H1 (cell line): ENCODE results near the gene GIPR. TPM values are rescaled to one million over a fixed set of nuclear protein-coding genes. Genes with fewer than 3 reads are reported as not detected.

ENCODE experiments used
- CTCF ChIA-PET: fragments of 300-600 bp; sonication (Branson Sonifier 250); formaldehyde crosslinking; loops from one replicate; lab custom pipeline; 2021; ENCODE audit not compliant: partially characterized antibody; lab: Charles Lee
- POLR2A ChIA-PET: fragments of 300-600 bp; sonication (Branson Sonifier 250); formaldehyde crosslinking; loops from one replicate; lab custom pipeline; 2021; ENCODE audit warnings: inconsistent platforms; ENCODE audit not compliant: partially characterized antibody; lab: Charles Lee
- DNase-seq, 2 experiments: peaks; one replicate each; pipeline versions ENCODE4 v3.0.0 to v3.0.0-alpha.2; 2010 to 2022; ENCODE audit warnings: low spot score in 2 of 2, low read depth in 1 of 2, mixed read lengths in 1 of 2
- FAIRE-seq: peaks from 2 replicates; lab custom pipeline; 2011; peaks lifted over from hg19 to GRCh38; lab: Jason Lieb, UNC
- H2AFZ ChIP-seq: 2 replicates; pipeline ENCODE4 v1.8.1; 2012; ENCODE audit warnings: low read length, inconsistent platforms
- H2AK5ac ChIP-seq: 2 replicates; pipeline ENCODE4 v1.6.1; 2013; ENCODE audit warnings: low read depth, low read length
- H2BK120ac ChIP-seq: replicated peaks from 2 replicates; pipeline ENCODE3; 2013; ENCODE audit warnings: low read depth, low read length, inconsistent platforms
- H2BK12ac ChIP-seq: 2 replicates; pipeline ENCODE4 v1.6.1; 2013; ENCODE audit warnings: low read depth, low read length
- H2BK15ac ChIP-seq: 2 replicates; pipeline ENCODE4 v1.6.1; 2013; ENCODE audit warnings: low read length
- H2BK20ac ChIP-seq: 2 replicates; pipeline ENCODE4 v1.6.1; 2013; ENCODE audit warnings: low read length
- H2BK5ac ChIP-seq: 2 replicates; pipeline ENCODE4 v1.6.1; 2013; ENCODE audit warnings: low read depth, low read length
- H3K14ac ChIP-seq: 2 replicates; pipeline ENCODE4 v1.6.1; 2013; ENCODE audit warnings: inconsistent platforms; ENCODE audit not compliant: insufficient read length
- H3K18ac ChIP-seq: 2 replicates; pipeline ENCODE4 v1.6.1; 2013; ENCODE audit warnings: low read length; ENCODE audit errors: extremely low read depth
- H3K23ac ChIP-seq: 2 replicates; pipeline ENCODE4 v1.6.1; 2013; ENCODE audit warnings: inconsistent platforms; ENCODE audit not compliant: insufficient read length
- H3K23me2 ChIP-seq: 2 replicates; pipeline ENCODE4 v1.6.1; 2013; ENCODE audit warnings: low read depth, low read length
- H3K27ac ChIP-seq: 2 replicates; pipeline ENCODE4 v1.6.1; 2011; ENCODE audit warnings: low read depth, low read length, inconsistent platforms
- H3K27me3 ChIP-seq, 4 experiments: replicated peaks in 1 of 4; 1 replicate in 1 of 4; 2 replicates in 3 of 4; pipeline versions ENCODE4 v1.6.1 to v1.8.1; 2011 to 2013; ENCODE audit warnings: low read length in 3 of 4, mild to moderate bottlenecking in 3 of 4, inconsistent platforms in 2 of 4, mixed read lengths in 2 of 4, moderate library complexity in 1 of 4; ENCODE audit not compliant: control insufficient read depth in 3 of 4, insufficient read depth in 3 of 4; ENCODE audit errors: extremely low read depth in 1 of 4
- H3K36me3 ChIP-seq, 4 experiments: 2 replicates each; pipeline versions ENCODE4 v1.6.1 to v1.8.1; 2011 to 2013; ENCODE audit warnings: mild to moderate bottlenecking in 4 of 4, low read length in 3 of 4, moderate library complexity in 2 of 4, control low read depth in 1 of 4, inconsistent platforms in 1 of 4; ENCODE audit not compliant: insufficient read depth in 4 of 4, control insufficient read depth in 2 of 4
- H3K4ac ChIP-seq: replicated peaks from 2 replicates; pipeline ENCODE3; 2013; ENCODE audit warnings: low read length, low read depth, mixed read lengths, inconsistent platforms; ENCODE audit not compliant: insufficient read length
- H3K4me1 ChIP-seq, 4 experiments: replicated peaks in 1 of 4; 1 replicate in 1 of 4; 2 replicates in 3 of 4; pipeline versions ENCODE4 v1.6.1 to v1.8.1; 2011 to 2013; ENCODE audit warnings: low read length in 3 of 4, inconsistent platforms in 2 of 4, mixed read lengths in 1 of 4; ENCODE audit not compliant: insufficient read depth in 4 of 4, control insufficient read depth in 3 of 4
- H3K4me2 ChIP-seq, 2 experiments: 2 replicates each; pipeline versions ENCODE4 v1.6.1 to v1.8.1; 2011 to 2013; ENCODE audit warnings: low read depth in 2 of 2, low read length in 2 of 2, control low read depth in 1 of 2, inconsistent platforms in 1 of 2, mild to moderate bottlenecking in 1 of 2; ENCODE audit not compliant: insufficient read depth in 1 of 2
- H3K4me3 ChIP-seq, 4 experiments: fragments of 200-600, 300-600 bp in 1 of 4; sonication (generic), shearing (Covaris generic), sonication (Bioruptor Twin) in 1 of 4; 2 replicates each; pipeline versions ENCODE4 v1.5.1 to v1.8.1; 2011 to 2016; ENCODE audit warnings: low read length in 4 of 4, low read depth in 3 of 4, control low read depth in 2 of 4, inconsistent platforms in 2 of 4, mild to moderate bottlenecking in 2 of 4, mixed read lengths in 1 of 4, moderate library complexity in 1 of 4; ENCODE audit not compliant: insufficient read depth in 2 of 4; ENCODE audit errors: extremely low read depth in 1 of 4
- H3K56ac ChIP-seq: replicated peaks from 2 replicates; pipeline ENCODE3; 2013; ENCODE audit warnings: low read depth, mild to moderate bottlenecking, mixed read lengths, low read length, inconsistent platforms; ENCODE audit not compliant: insufficient read length
- H3K79me1 ChIP-seq: 2 replicates; pipeline ENCODE4 v1.6.1; 2013; ENCODE audit warnings: low read depth, low read length, control low read depth
- H3K79me2 ChIP-seq, 2 experiments: 2 replicates each; pipeline versions ENCODE4 v1.6.1 to v1.8.1; 2012 to 2013; ENCODE audit warnings: low read length in 2 of 2, mild to moderate bottlenecking in 2 of 2, inconsistent platforms in 1 of 2; ENCODE audit not compliant: insufficient read depth in 2 of 2, control insufficient read depth in 1 of 2
- H3K9ac ChIP-seq, 4 experiments: replicated peaks in 1 of 4; 1 replicate in 1 of 4; 2 replicates in 3 of 4; pipeline versions ENCODE4 v1.6.1 to v1.8.1; 2011 to 2013; ENCODE audit warnings: low read depth in 3 of 4, low read length in 3 of 4, control low read depth in 2 of 4, mild to moderate bottlenecking in 2 of 4, moderate library complexity in 2 of 4, inconsistent platforms in 1 of 4; ENCODE audit errors: extremely low read depth in 1 of 4
- H3K9me3 ChIP-seq, 2 experiments: 2 replicates each; pipeline versions ENCODE4 v1.6.1 to v1.8.1; 2012 to 2013; ENCODE audit warnings: mild to moderate bottlenecking in 2 of 2, moderate library complexity in 2 of 2, control low read depth in 1 of 2, inconsistent platforms in 1 of 2, low read depth in 1 of 2, low read length in 1 of 2, mixed read lengths in 1 of 2; ENCODE audit not compliant: insufficient read depth in 2 of 2
- H4K20me1 ChIP-seq, 2 experiments: replicated peaks in 1 of 2; 2 replicates each; pipeline versions ENCODE3 to v1.8.1; 2011 to 2013; ENCODE audit warnings: inconsistent platforms in 2 of 2, low read length in 2 of 2, mild to moderate bottlenecking in 1 of 2; ENCODE audit not compliant: insufficient read depth in 2 of 2, control insufficient read depth in 1 of 2
- H4K5ac ChIP-seq: 2 replicates; pipeline ENCODE4 v1.6.1; 2013; ENCODE audit warnings: low read length, low read depth, mixed read lengths, inconsistent platforms; ENCODE audit not compliant: insufficient read length
- H4K8ac ChIP-seq: 2 replicates; pipeline ENCODE4 v1.8.0; 2013; ENCODE audit warnings: mild to moderate bottlenecking, moderate library complexity, low read length, inconsistent platforms; ENCODE audit not compliant: insufficient read depth; ENCODE audit errors: extremely low read depth
- H4K91ac ChIP-seq: replicated peaks from 2 replicates; pipeline ENCODE3; 2013; ENCODE audit warnings: low read length, mixed read lengths, inconsistent platforms; ENCODE audit not compliant: insufficient read length
- BCL11A ChIP-seq, 2 experiments: IDR thresholded peaks; one replicate each; pipeline ENCODE4 v1.6.1; 2011; ENCODE audit warnings: low read depth in 2 of 2, low read length in 2 of 2, mild to moderate bottlenecking in 2 of 2
- CBX5 ChIP-seq: fragments of 300-800, 300-1000 bp; sonication (generic); IDR thresholded peaks from 2 replicates; pipeline ENCODE4 v1.7.1; 2016; ENCODE audit warnings: antibody characterized with exemption, low read length, low read depth
- CHD2 ChIP-seq: IDR thresholded peaks from 2 replicates; pipeline ENCODE4 v1.6.1; 2012; ENCODE audit warnings: low read length, improper control_type of control experiment
- CREB1 ChIP-seq: IDR thresholded peaks from 2 replicates; pipeline ENCODE4 v1.6.1; 2012; ENCODE audit warnings: inconsistent platforms
- CTBP2 ChIP-seq: IDR thresholded peaks from 2 replicates; pipeline ENCODE4 v1.7.0; 2011; ENCODE audit warnings: borderline replicate concordance, mild to moderate bottlenecking, moderate library complexity, mixed read lengths, low read length; ENCODE audit not compliant: insufficient read depth, insufficient read length
- NRF1 ChIP-seq: IDR thresholded peaks from 2 replicates; pipeline ENCODE4 v1.6.1; 2011; ENCODE audit warnings: mild to moderate bottlenecking, low read depth, low read length, improper control_type of control experiment
- RAD21 ChIP-seq, 2 experiments: IDR thresholded peaks in 1 of 2; conservative IDR thresholded peaks in 1 of 2; 2 replicates each; pipeline ENCODE4 v1.6.1; 2011; ENCODE audit warnings: low read depth in 2 of 2, low read length in 2 of 2, improper control_type of control experiment in 1 of 2, inconsistent platforms in 1 of 2, mild to moderate bottlenecking in 1 of 2, moderate library complexity in 1 of 2
- RNF2 ChIP-seq: fragments of 200-900, 300-1000 bp; sonication (generic); IDR thresholded peaks from 2 replicates; pipeline ENCODE4 v1.7.1; 2016; ENCODE audit warnings: borderline replicate concordance, low read depth, mild to moderate bottlenecking, antibody characterized with exemption, low read length; ENCODE audit not compliant: poor library complexity, severe bottlenecking; ENCODE audit errors: missing control alignments
- RXRA ChIP-seq: IDR thresholded peaks from 2 replicates; pipeline ENCODE4 v1.6.1; 2011; ENCODE audit warnings: low read depth, mild to moderate bottlenecking, low read length, moderate library complexity; ENCODE audit not compliant: insufficient read depth
- USF2 ChIP-seq: IDR thresholded peaks from 2 replicates; pipeline ENCODE4 v1.6.1; 2011; ENCODE audit warnings: low read length, improper control_type of control experiment
- WGBS, 2 experiments: shearing (Covaris generic) in 1 of 2; methylation state at CpG; one replicate each; pipeline versions ENCODE4 v1.1.6 to v1.1.7; 2013 to 2015; ENCODE audit warnings: low lambda C conversion rate in 2 of 2, mixed read lengths in 2 of 2, inconsistent platforms in 1 of 2, low coverage in 1 of 2, missing lambda C conversion rate in 1 of 2; ENCODE audit not compliant: insufficient replicate concordance in 2 of 2, insufficient coverage in 1 of 2, insufficient read length in 1 of 2; ENCODE audit errors: extremely low coverage in 1 of 2, missing lambda C conversion rate in 1 of 2; 5-methylcytosine and 5-hydroxymethylcytosine counted together
- polyA plus RNA-seq, 7 experiments: library from polyadenylated mRNA; depleted of rRNA in 3 of 7; stranded (reverse) in 5 of 7; unstranded in 2 of 7; fragments of >200 nt in 5 of 7; fragments of 200-250 nt in 2 of 7; gene quantifications; 1 replicate in 5 of 7; 2 replicates in 1 of 7; 4 replicates in 1 of 7; pipeline versions ENCODE4 v1.2.1 to v1.2.3, GENCODE V29; 2011 to 2013; ENCODE audit warnings: missing spikeins in 2 of 7, mixed read lengths in 2 of 7
- total RNA-seq: library from RNA; stranded (reverse); fragmentation: NEBNext Ultra II Directional; extraction: Animal tissue kit (Norgen Biotek cat#: 25700); gene quantifications from 2 replicates; pipeline ENCODE4 v1.2.1, GENCODE V29; 2021
- TF ChIP-seq, protein P1 (sequence below): IDR thresholded peaks from 2 replicates; pipeline ENCODE4 v1.6.1; 2012; ENCODE audit warnings: inconsistent platforms

Gene GIPR
- total and polyA plus RNA-seq, 2 of the 8 experiments (the other 6 are each of a cell fraction or from before 2014, with no cell fraction given), result 0.42 to 1.3 TPM

GRCh38 chr19:45715139-45715538, 47.1 kb downstream of the GIPR start:
- no peaks in the 10 kb centered on the region for H3K9me3 ChIP-seq
- H3K4me1 ChIP-seq, result peaks cover 0 to 13% (median 10%) of the 10 kb centered on the region in 4 experiments; a peak in 6 of 7 replicates
- ChIA-PET POLR2A (interaction anchor here (0.6 to 20.0 kb wide), 13 partner anchors 10 to 144 kb away, joined by 3 to 284 read pairs (median 4); partner anchors contain the start of genes FBXO46, QPCTL, SIX5 and SNRPD2), CTCF (interaction anchor here (0.6 to 4.2 kb wide), 10 partner anchors 11 to 275 kb away, joined by 3 to 14 read pairs (median 4); partner anchors contain the start of genes FBXO46, QPCTL, SIX5 and SNRPD2)
- no peak overlapping the region for H3K4me3 ChIP-seq
- 92% methylated on average over 3 of the region's 3 CpGs; no CpG with 5 or more reads in 1 of the 2 experiments for WGBS, 2 experiments
- peaks cover 0 to 25% (median 11%) of the 10 kb centered on the region in 4 experiments; a peak in 6 of 8 replicates for H3K36me3 ChIP-seq
- no peak overlapping the region for H3K18ac ChIP-seq
- no peak overlapping the region for H4K8ac ChIP-seq
- H3K9ac ChIP-seq, result peak overlapping the region in 1 of 4 experiments; percentile 59; a peak in 2 of 7 replicates
- FAIRE-seq, result no peak
- H3K4me2 ChIP-seq, result peak overlapping the region in 1 of 2 experiments; percentile 100; a peak in 1 of 4 replicates
- no peak overlapping the region for H4K91ac ChIP-seq
- no peak overlapping the region for H3K4ac ChIP-seq
- H2BK12ac ChIP-seq, result no peak overlapping the region
- H3K27me3 ChIP-seq, result no peaks in the 10 kb centered on the region
- no peak overlapping the region for H4K5ac ChIP-seq
- H2BK120ac ChIP-seq, result no peak overlapping the region
- no peak overlapping the region for H3K27ac ChIP-seq
- no peak overlapping the region for H2BK5ac ChIP-seq
- H3K79me1 ChIP-seq, result peaks cover 8% of the 10 kb centered on the region
- no peak overlapping the region for H2AFZ ChIP-seq
- H2BK20ac ChIP-seq, result no peak overlapping the region
- H2BK15ac ChIP-seq, result no peak overlapping the region
- H2AK5ac ChIP-seq, result no peak overlapping the region
- no peak for DNase-seq
- H3K79me2 ChIP-seq, result peaks cover 8 to 44% of the 10 kb centered on the region in 2 experiments
- H3K23ac ChIP-seq, result no peak overlapping the region
- H3K14ac ChIP-seq, result no peak overlapping the region
- peaks cover 5% of the 10 kb centered on the region in 2 experiments for H4K20me1 ChIP-seq
- H3K23me2 ChIP-seq, result peaks cover 13% of the 10 kb centered on the region
- H3K56ac ChIP-seq, result no peak overlapping the region
- TF ChIP-seq NRF1 (no peak), RNF2 (no peak), RXRA (no peak), BCL11A (IDR thresholded peaks at IDR 0.05; ENCODE audit: low read depth in 2 of 2, low read length in 2 of 2) (no peak), CBX5 (no peak), CREB1 (no peak), CHD2 (no peak), CTBP2 (no peak), USF2 (no peak), RAD21 (IDR thresholded peaks at IDR 0.05 in 1 of 2, conservative IDR thresholded peaks at IDR 0.05 in 1 of 2; ENCODE audit: low read depth in 2 of 2, low read length in 2 of 2) (no peak)
- TF ChIP-seq, protein P1, sequence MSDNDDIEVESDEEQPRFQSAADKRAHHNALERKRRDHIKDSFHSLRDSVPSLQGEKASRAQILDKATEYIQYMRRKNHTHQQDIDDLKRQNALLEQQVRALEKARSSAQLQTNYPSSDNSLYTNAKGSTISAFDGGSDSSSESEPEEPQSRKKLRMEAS, result no peak
